IMR-90 (cell line): ENCODE data around the gene PPIH. TPM values are rescaled to one million over a fixed set of nuclear protein-coding genes. Genes with fewer than 3 reads are reported as not detected.

ENCODE experiments used
- ATAC-seq: fragments of 200-7000 bp; cut with Tn5 transposase; 2 replicates; pipeline ENCODE4 v1.9.1; 2020; ENCODE audit warnings: low read depth, mild to moderate bottlenecking, moderate library complexity
- BruUV-seq: library from RNA; stranded (reverse); fragments of 400-500 nt; replicated peaks from 2 replicates; lab custom pipeline; 2021; lab: Mats Ljungman, UMichigan
- CTCF ChIA-PET: fragments of 300-600 bp; formaldehyde crosslinking; extraction: SDS; loops from one replicate; lab custom pipeline; 2021; ENCODE audit warnings: antibody characterized with exemption; lab: Yijun Ruan, JAX
- POLR2A ChIA-PET: fragments of 300-600 bp; sonication (Branson Sonifier 250); formaldehyde crosslinking; loops from one replicate; lab custom pipeline; 2022; ENCODE audit warnings: antibody characterized with exemption; ENCODE audit not compliant: unreplicated experiment; lab: Charles Lee
- DNase-seq: peaks from one replicate; pipeline ENCODE4 v3.0.0; 2013
- H2AFZ ChIP-seq: replicated peaks from 2 replicates; pipeline ENCODE3; 2013; ENCODE audit warnings: low read length, mild to moderate bottlenecking; ENCODE audit not compliant: poor library complexity
- H2AK5ac ChIP-seq: 2 replicates; pipeline ENCODE4 v1.6.1; 2013; ENCODE audit warnings: low read depth, low read length, inconsistent platforms
- H2AK9ac ChIP-seq: replicated peaks from 2 replicates; pipeline ENCODE3; 2013; ENCODE audit warnings: mild to moderate bottlenecking, low read depth, low read length, moderate library complexity; ENCODE audit not compliant: poor library complexity
- H2BK120ac ChIP-seq: 2 replicates; pipeline ENCODE4 v1.6.1; 2013; ENCODE audit warnings: low read depth, low read length, inconsistent platforms
- H2BK15ac ChIP-seq: 3 replicates; pipeline ENCODE4 v1.6.1; 2013; ENCODE audit warnings: low read depth, low read length, inconsistent platforms
- H2BK20ac ChIP-seq: 2 replicates; pipeline ENCODE4 v1.6.1; 2013; ENCODE audit warnings: low read depth, mild to moderate bottlenecking, inconsistent platforms, low read length, moderate library complexity
- H2BK5ac ChIP-seq: 2 replicates; pipeline ENCODE4 v1.6.1; 2013; ENCODE audit warnings: mild to moderate bottlenecking, low read depth, low read length, inconsistent platforms; ENCODE audit not compliant: poor library complexity, severe bottlenecking
- H3K14ac ChIP-seq: replicated peaks from 2 replicates; pipeline ENCODE4 v1.6.1; 2013; ENCODE audit warnings: low read depth, low read length, inconsistent platforms
- H3K18ac ChIP-seq: 2 replicates; pipeline ENCODE4 v1.6.1; 2013; ENCODE audit warnings: low read depth, low read length, control low read depth
- H3K23ac ChIP-seq: 2 replicates; pipeline ENCODE4 v1.6.1; 2013; ENCODE audit warnings: low read depth, low read length, inconsistent platforms
- H3K27ac ChIP-seq: 2 replicates; pipeline ENCODE4 v1.5.1; 2013; ENCODE audit warnings: mild to moderate bottlenecking, control low read depth, low read length; ENCODE audit not compliant: insufficient read depth
- H3K27me3 ChIP-seq: 2 replicates; pipeline ENCODE4 v1.6.1; 2013; ENCODE audit warnings: low read length; ENCODE audit not compliant: control insufficient read depth, insufficient read depth
- H3K36me3 ChIP-seq: 2 replicates; pipeline ENCODE4 v1.6.1; 2013; ENCODE audit warnings: low read length, mixed read lengths; ENCODE audit not compliant: control insufficient read depth, insufficient read depth
- H3K4ac ChIP-seq: 2 replicates; pipeline ENCODE4 v1.6.1; 2013; ENCODE audit warnings: low read depth, low read length, inconsistent platforms
- H3K4me1 ChIP-seq: 2 replicates; pipeline ENCODE4 v1.6.1; 2013; ENCODE audit warnings: low read length, mixed read lengths; ENCODE audit not compliant: control insufficient read depth, insufficient read depth
- H3K4me2 ChIP-seq: 2 replicates; pipeline ENCODE4 v1.6.1; 2013; ENCODE audit warnings: low read depth, mild to moderate bottlenecking, control low read depth, low read length, moderate library complexity
- H3K4me3 ChIP-seq: 2 replicates; pipeline ENCODE4 v1.5.1; 2013; ENCODE audit warnings: low read depth, mild to moderate bottlenecking, control low read depth, low read length, moderate library complexity; ENCODE audit not compliant: insufficient read depth
- H3K56ac ChIP-seq: 2 replicates; pipeline ENCODE4 v1.6.1; 2013; ENCODE audit warnings: low read length, inconsistent platforms; ENCODE audit not compliant: insufficient read depth; ENCODE audit errors: extremely low read depth
- H3K79me1 ChIP-seq, 2 experiments: 2 replicates each; pipeline ENCODE4 v1.6.1; 2013; ENCODE audit warnings: low read length in 2 of 2, inconsistent platforms in 1 of 2, low read depth in 1 of 2
- H3K9ac ChIP-seq: 2 replicates; pipeline ENCODE4 v1.6.1; 2013; ENCODE audit warnings: low read depth, low read length, control low read depth
- H3K9me1 ChIP-seq: 2 replicates; pipeline ENCODE4 v1.6.1; 2013; ENCODE audit warnings: low read length, inconsistent platforms; ENCODE audit not compliant: insufficient read depth
- H3K9me3 ChIP-seq: 2 replicates; pipeline ENCODE4 v1.6.1; 2013; ENCODE audit warnings: low read length; ENCODE audit not compliant: control insufficient read depth, insufficient read depth
- H4K20me1 ChIP-seq: 2 replicates; pipeline ENCODE4 v1.6.1; 2013; ENCODE audit warnings: low read length, inconsistent platforms; ENCODE audit not compliant: insufficient read depth
- H4K5ac ChIP-seq: 2 replicates; pipeline ENCODE4 v1.6.1; 2013; ENCODE audit warnings: mild to moderate bottlenecking, low read depth, low read length, control low read depth
- H4K8ac ChIP-seq, 2 experiments: 2 replicates each; pipeline ENCODE4 v1.6.1; 2013; ENCODE audit warnings: low read depth in 2 of 2, low read length in 2 of 2, control low read depth in 1 of 2, inconsistent platforms in 1 of 2
- H4K91ac ChIP-seq: 2 replicates; pipeline ENCODE4 v1.6.1; 2013; ENCODE audit warnings: low read depth, low read length, inconsistent platforms; ENCODE audit not compliant: insufficient read depth
- FOS ChIP-seq: fragments of 150-350 bp; IDR thresholded peaks from 2 replicates; pipeline ENCODE4 v1.6.1; 2016; ENCODE audit warnings: low read depth, low read length
- POLR2A ChIP-seq: IDR thresholded peaks from 2 replicates; pipeline ENCODE4 v1.6.1; 2012; ENCODE audit warnings: mild to moderate bottlenecking, low read depth, low read length
- WGBS, 2 experiments: methylation state at CpG; one replicate each; pipeline versions ENCODE4 v1.1.5 to v1.1.7; 2013; ENCODE audit warnings: missing lambda C conversion rate in 2 of 2; ENCODE audit not compliant: insufficient read length in 1 of 2; ENCODE audit errors: extremely low coverage in 2 of 2; 5-methylcytosine and 5-hydroxymethylcytosine counted together
- dilution Hi-C: fragments of 300-500 bp; cut with HindIII; formaldehyde crosslinking; loops from one replicate; pipeline ENCODE4 v1.14.3; 2018; ENCODE audit warnings: low sequenced_read_pairs; ENCODE audit not compliant: unreplicated experiment
- in situ Hi-C: fragments of 300-500 bp; cut with MboI; formaldehyde crosslinking; loops from 3 replicates; pipeline ENCODE4 v1.14.3; 2019; ENCODE audit warnings: low sequenced_read_pairs, inconsistent platforms, mixed read lengths
- intact Hi-C: fragments of 100-400 bp; cut with micrococcal nuclease; formaldehyde crosslinking; loops from 2 replicates; pipeline ENCODE4 v1.10.0; 2022
- polyA plus RNA-seq, 3 experiments: library from polyadenylated mRNA; depleted of rRNA; stranded (reverse); fragments of >200 nt; gene quantifications; 2 replicates each; pipeline ENCODE4 v1.2.3, GENCODE V29; 2012; ENCODE audit warnings: low replicate concordance in 1 of 3
- total RNA-seq: library from RNA; depleted of rRNA; stranded (reverse); fragments of >200 nt; gene quantifications from 2 replicates; pipeline ENCODE4 v1.2.3, GENCODE V29; 2012

The PPIH gene
- total and polyA plus RNA-seq, 2 of the 4 experiments (the other 2 are of a cell fraction) = 22.4 to 52.1 TPM

DNA sequence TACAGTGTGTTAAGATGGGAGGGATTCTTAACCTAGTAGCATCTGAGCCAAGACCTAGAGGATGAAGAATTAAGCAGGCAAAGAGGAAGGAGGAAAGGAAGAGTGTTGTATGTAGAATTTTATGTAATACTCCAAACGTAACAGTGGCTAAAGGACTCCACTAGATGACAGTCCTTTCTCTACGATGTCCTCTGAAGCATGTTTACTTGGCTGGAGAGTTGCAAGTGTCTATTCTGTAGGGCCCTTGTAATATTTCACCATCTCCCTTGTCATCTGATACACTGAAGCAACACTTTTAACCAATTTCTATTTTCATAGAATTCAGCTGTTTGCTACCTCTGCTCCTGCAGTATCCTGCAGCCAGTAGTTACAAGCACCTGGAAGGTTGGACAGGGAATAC lies 21.8 kb downstream of the PPIH start:
- H3K27ac ChIP-seq = no peak overlapping the region
- peaks cover 9% of the 10 kb centered on the region; the same call in 1 of the 2 replicates for H3K4me1 ChIP-seq
- dilution Hi-C loops (no loop called here), in situ Hi-C loops (no loop called here), intact Hi-C loops (loop anchor here (5.0 to 10.0 kb wide), 4 partner anchors 87 to 535 kb away; partner anchors contain the start of genes C1orf50, P3H1 and ZNF691)
- no peak overlapping the region for H3K14ac ChIP-seq
- H3K79me1 ChIP-seq = peaks cover 12 to 19% of the 10 kb centered on the region in 2 experiments
- no peak overlapping the region for H2BK120ac ChIP-seq
- no peak overlapping the region for H2BK20ac ChIP-seq
- no TSS peak for BruUV-seq
- H3K4me2 ChIP-seq = no peak overlapping the region
- H3K9ac ChIP-seq = no peak overlapping the region
- no peak overlapping the region for H3K56ac ChIP-seq
- no peak overlapping the region for H2AK9ac ChIP-seq
- H4K5ac ChIP-seq = no peak overlapping the region
- H2BK5ac ChIP-seq = no peak overlapping the region
- no peak overlapping the region for H2AK5ac ChIP-seq
- peaks cover 22% of the 10 kb centered on the region for H4K20me1 ChIP-seq
- H3K36me3 ChIP-seq = peaks cover 8% of the 10 kb centered on the region
- H3K9me3 ChIP-seq = no peaks in the 10 kb centered on the region
- H2AFZ ChIP-seq = no peak overlapping the region
- H3K27me3 ChIP-seq = no peaks in the 10 kb centered on the region
- TF ChIP-seq POLR2A (no peak), FOS (no peak)
- DNase-seq (no peak), ATAC-seq (no peak)
- peaks cover 7% of the 10 kb centered on the region for H3K9me1 ChIP-seq
- no peak overlapping the region for H3K18ac ChIP-seq
- ChIA-PET CTCF (interaction anchor here (0.8 to 1.4 kb wide), 2 partner anchors 10 to 11 kb away, joined by 3 read pairs; no protein-coding TSS in a partner anchor), POLR2A (no interaction called here)
- H4K8ac ChIP-seq = no peak overlapping the region
- no peak overlapping the region for H3K4me3 ChIP-seq
- no peak overlapping the region for H4K91ac ChIP-seq
- no peak overlapping the region for H2BK15ac ChIP-seq
- no CpG with 5 or more reads among the region's 2 CpGs for WGBS, 2 experiments
- no peak overlapping the region for H3K4ac ChIP-seq
- H3K23ac ChIP-seq = no peak overlapping the region
